H1 (cell line): ENCODE measurements around the gene PCTP. TPM values are rescaled to one million over a fixed set of nuclear protein-coding genes. Genes with fewer than 3 reads are reported as not detected.

Experiments used
- CTCF ChIA-PET: fragments of 300-600 bp; sonication (Branson Sonifier 250); formaldehyde crosslinking; loops from one replicate; lab custom pipeline; 2021; ENCODE audit not compliant: partially characterized antibody; lab: Charles Lee
- POLR2A ChIA-PET: fragments of 300-600 bp; sonication (Branson Sonifier 250); formaldehyde crosslinking; loops from one replicate; lab custom pipeline; 2021; ENCODE audit warnings: inconsistent platforms; ENCODE audit not compliant: partially characterized antibody; lab: Charles Lee
- DNase-seq, 2 experiments: peaks; one replicate each; pipeline versions ENCODE4 v3.0.0 to v3.0.0-alpha.2; 2010 to 2022; ENCODE audit warnings: low spot score in 2 of 2, low read depth in 1 of 2, mixed read lengths in 1 of 2
- FAIRE-seq: peaks from 2 replicates; lab custom pipeline; 2011; peaks lifted over from hg19 to GRCh38; lab: Jason Lieb, UNC
- H2AFZ ChIP-seq: 2 replicates; pipeline ENCODE4 v1.8.1; 2012; ENCODE audit warnings: low read length, inconsistent platforms
- H2AK5ac ChIP-seq: 2 replicates; pipeline ENCODE4 v1.6.1; 2013; ENCODE audit warnings: low read depth, low read length
- H2BK120ac ChIP-seq: replicated peaks from 2 replicates; pipeline ENCODE3; 2013; ENCODE audit warnings: low read depth, low read length, inconsistent platforms
- H2BK12ac ChIP-seq: 2 replicates; pipeline ENCODE4 v1.6.1; 2013; ENCODE audit warnings: low read depth, low read length
- H2BK15ac ChIP-seq: 2 replicates; pipeline ENCODE4 v1.6.1; 2013; ENCODE audit warnings: low read length
- H2BK20ac ChIP-seq: 2 replicates; pipeline ENCODE4 v1.6.1; 2013; ENCODE audit warnings: low read length
- H2BK5ac ChIP-seq: 2 replicates; pipeline ENCODE4 v1.6.1; 2013; ENCODE audit warnings: low read depth, low read length
- H3K14ac ChIP-seq: 2 replicates; pipeline ENCODE4 v1.6.1; 2013; ENCODE audit warnings: inconsistent platforms; ENCODE audit not compliant: insufficient read length
- H3K18ac ChIP-seq: 2 replicates; pipeline ENCODE4 v1.6.1; 2013; ENCODE audit warnings: low read length; ENCODE audit errors: extremely low read depth
- H3K23ac ChIP-seq: 2 replicates; pipeline ENCODE4 v1.6.1; 2013; ENCODE audit warnings: inconsistent platforms; ENCODE audit not compliant: insufficient read length
- H3K23me2 ChIP-seq: 2 replicates; pipeline ENCODE4 v1.6.1; 2013; ENCODE audit warnings: low read depth, low read length
- H3K27ac ChIP-seq: 2 replicates; pipeline ENCODE4 v1.6.1; 2011; ENCODE audit warnings: low read depth, low read length, inconsistent platforms
- H3K27me3 ChIP-seq, 4 experiments: replicated peaks in 1 of 4; 1 replicate in 1 of 4; 2 replicates in 3 of 4; pipeline versions ENCODE4 v1.6.1 to v1.8.1; 2011 to 2013; ENCODE audit warnings: low read length in 3 of 4, mild to moderate bottlenecking in 3 of 4, inconsistent platforms in 2 of 4, mixed read lengths in 2 of 4, moderate library complexity in 1 of 4; ENCODE audit not compliant: control insufficient read depth in 3 of 4, insufficient read depth in 3 of 4; ENCODE audit errors: extremely low read depth in 1 of 4
- H3K36me3 ChIP-seq, 4 experiments: 2 replicates each; pipeline versions ENCODE4 v1.6.1 to v1.8.1; 2011 to 2013; ENCODE audit warnings: mild to moderate bottlenecking in 4 of 4, low read length in 3 of 4, moderate library complexity in 2 of 4, control low read depth in 1 of 4, inconsistent platforms in 1 of 4; ENCODE audit not compliant: insufficient read depth in 4 of 4, control insufficient read depth in 2 of 4
- H3K4ac ChIP-seq: replicated peaks from 2 replicates; pipeline ENCODE3; 2013; ENCODE audit warnings: low read length, low read depth, mixed read lengths, inconsistent platforms; ENCODE audit not compliant: insufficient read length
- H3K4me1 ChIP-seq, 4 experiments: replicated peaks in 1 of 4; 1 replicate in 1 of 4; 2 replicates in 3 of 4; pipeline versions ENCODE4 v1.6.1 to v1.8.1; 2011 to 2013; ENCODE audit warnings: low read length in 3 of 4, inconsistent platforms in 2 of 4, mixed read lengths in 1 of 4; ENCODE audit not compliant: insufficient read depth in 4 of 4, control insufficient read depth in 3 of 4
- H3K4me2 ChIP-seq, 2 experiments: 2 replicates each; pipeline versions ENCODE4 v1.6.1 to v1.8.1; 2011 to 2013; ENCODE audit warnings: low read depth in 2 of 2, low read length in 2 of 2, control low read depth in 1 of 2, inconsistent platforms in 1 of 2, mild to moderate bottlenecking in 1 of 2; ENCODE audit not compliant: insufficient read depth in 1 of 2
- H3K4me3 ChIP-seq, 4 experiments: fragments of 200-600, 300-600 bp in 1 of 4; sonication (generic), shearing (Covaris generic), sonication (Bioruptor Twin) in 1 of 4; 2 replicates each; pipeline versions ENCODE4 v1.5.1 to v1.8.1; 2011 to 2016; ENCODE audit warnings: low read length in 4 of 4, low read depth in 3 of 4, control low read depth in 2 of 4, inconsistent platforms in 2 of 4, mild to moderate bottlenecking in 2 of 4, mixed read lengths in 1 of 4, moderate library complexity in 1 of 4; ENCODE audit not compliant: insufficient read depth in 2 of 4; ENCODE audit errors: extremely low read depth in 1 of 4
- H3K56ac ChIP-seq: replicated peaks from 2 replicates; pipeline ENCODE3; 2013; ENCODE audit warnings: low read depth, mild to moderate bottlenecking, mixed read lengths, low read length, inconsistent platforms; ENCODE audit not compliant: insufficient read length
- H3K79me1 ChIP-seq: 2 replicates; pipeline ENCODE4 v1.6.1; 2013; ENCODE audit warnings: low read depth, low read length, control low read depth
- H3K79me2 ChIP-seq, 2 experiments: 2 replicates each; pipeline versions ENCODE4 v1.6.1 to v1.8.1; 2012 to 2013; ENCODE audit warnings: low read length in 2 of 2, mild to moderate bottlenecking in 2 of 2, inconsistent platforms in 1 of 2; ENCODE audit not compliant: insufficient read depth in 2 of 2, control insufficient read depth in 1 of 2
- H3K9ac ChIP-seq, 4 experiments: replicated peaks in 1 of 4; 1 replicate in 1 of 4; 2 replicates in 3 of 4; pipeline versions ENCODE4 v1.6.1 to v1.8.1; 2011 to 2013; ENCODE audit warnings: low read depth in 3 of 4, low read length in 3 of 4, control low read depth in 2 of 4, mild to moderate bottlenecking in 2 of 4, moderate library complexity in 2 of 4, inconsistent platforms in 1 of 4; ENCODE audit errors: extremely low read depth in 1 of 4
- H3K9me3 ChIP-seq, 2 experiments: 2 replicates each; pipeline versions ENCODE4 v1.6.1 to v1.8.1; 2012 to 2013; ENCODE audit warnings: mild to moderate bottlenecking in 2 of 2, moderate library complexity in 2 of 2, control low read depth in 1 of 2, inconsistent platforms in 1 of 2, low read depth in 1 of 2, low read length in 1 of 2, mixed read lengths in 1 of 2; ENCODE audit not compliant: insufficient read depth in 2 of 2
- H4K20me1 ChIP-seq, 2 experiments: replicated peaks in 1 of 2; 2 replicates each; pipeline versions ENCODE3 to v1.8.1; 2011 to 2013; ENCODE audit warnings: inconsistent platforms in 2 of 2, low read length in 2 of 2, mild to moderate bottlenecking in 1 of 2; ENCODE audit not compliant: insufficient read depth in 2 of 2, control insufficient read depth in 1 of 2
- H4K5ac ChIP-seq: 2 replicates; pipeline ENCODE4 v1.6.1; 2013; ENCODE audit warnings: low read length, low read depth, mixed read lengths, inconsistent platforms; ENCODE audit not compliant: insufficient read length
- H4K8ac ChIP-seq: 2 replicates; pipeline ENCODE4 v1.8.0; 2013; ENCODE audit warnings: mild to moderate bottlenecking, moderate library complexity, low read length, inconsistent platforms; ENCODE audit not compliant: insufficient read depth; ENCODE audit errors: extremely low read depth
- H4K91ac ChIP-seq: replicated peaks from 2 replicates; pipeline ENCODE3; 2013; ENCODE audit warnings: low read length, mixed read lengths, inconsistent platforms; ENCODE audit not compliant: insufficient read length
- PHF8 ChIP-seq: fragments of 200-600 bp; sonication (generic); conservative IDR thresholded peaks from 2 replicates; pipeline ENCODE4 v1.7.1; 2012; ENCODE audit warnings: low read depth, mild to moderate bottlenecking, inconsistent platforms, low read length, moderate library complexity
- RBBP5 ChIP-seq: IDR thresholded peaks from 2 replicates; pipeline ENCODE4 v1.7.1; 2012; ENCODE audit warnings: low read depth, mild to moderate bottlenecking, inconsistent platforms, low read length, moderate library complexity, borderline replicate concordance
- RNF2 ChIP-seq: fragments of 200-900, 300-1000 bp; sonication (generic); IDR thresholded peaks from 2 replicates; pipeline ENCODE4 v1.7.1; 2016; ENCODE audit warnings: borderline replicate concordance, low read depth, mild to moderate bottlenecking, antibody characterized with exemption, low read length; ENCODE audit not compliant: poor library complexity, severe bottlenecking; ENCODE audit errors: missing control alignments
- SIX5 ChIP-seq: IDR thresholded peaks from 2 replicates; pipeline ENCODE4 v1.6.1; 2011; ENCODE audit warnings: mild to moderate bottlenecking, low read depth, low read length
- polyA plus RNA-seq, 7 experiments: library from polyadenylated mRNA; depleted of rRNA in 3 of 7; stranded (reverse) in 5 of 7; unstranded in 2 of 7; fragments of >200 nt in 5 of 7; fragments of 200-250 nt in 2 of 7; gene quantifications; 1 replicate in 5 of 7; 2 replicates in 1 of 7; 4 replicates in 1 of 7; pipeline versions ENCODE4 v1.2.1 to v1.2.3, GENCODE V29; 2011 to 2013; ENCODE audit warnings: missing spikeins in 2 of 7, mixed read lengths in 2 of 7
- total RNA-seq: library from RNA; stranded (reverse); fragmentation: NEBNext Ultra II Directional; extraction: Animal tissue kit (Norgen Biotek cat#: 25700); gene quantifications from 2 replicates; pipeline ENCODE4 v1.2.1, GENCODE V29; 2021

The PCTP gene
- total and polyA plus RNA-seq, 2 of the 8 experiments (the other 6 are each of a cell fraction or from before 2014, with no cell fraction given) = 14.1 to 14.6 TPM

DNA sequence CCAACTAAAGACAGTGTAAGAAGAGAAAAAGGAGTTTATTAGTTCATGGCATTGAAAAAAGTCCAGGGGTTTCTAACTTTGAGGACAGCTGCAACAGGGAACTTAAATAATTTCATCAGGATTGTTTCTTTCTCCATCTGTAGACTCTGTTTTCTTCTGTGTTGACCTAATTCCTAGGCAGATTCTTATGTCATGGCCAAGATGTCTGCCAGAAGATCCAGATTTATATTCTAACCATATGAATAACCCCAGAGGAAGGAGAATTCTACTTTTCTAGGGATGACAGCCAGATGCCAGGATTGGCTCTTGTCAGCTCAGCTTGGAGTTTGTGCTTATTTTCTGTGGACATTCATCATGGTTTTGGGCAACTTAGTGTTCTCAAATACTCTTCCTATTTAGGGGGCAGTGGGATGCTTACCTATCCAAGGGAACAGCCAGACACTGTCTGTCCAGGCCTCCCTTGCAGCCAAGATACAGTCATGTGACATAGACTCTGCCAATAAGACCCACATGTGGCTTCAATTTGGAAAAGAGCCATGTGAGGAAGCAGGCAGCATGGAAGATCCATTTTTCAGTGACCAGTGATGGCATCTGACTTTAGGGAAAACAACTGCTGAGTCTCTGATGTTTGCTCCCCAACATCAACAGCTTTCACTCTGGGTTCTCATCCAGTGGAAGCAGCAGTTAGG, 18.2 kb downstream of the PCTP start:
- no peak overlapping the region for H2BK20ac ChIP-seq
- ChIA-PET CTCF (interaction anchor here (0.6 to 9.2 kb wide), 21 partner anchors 10 to 574 kb away, joined by 3 to 169 read pairs (median 6); no protein-coding TSS in a partner anchor), POLR2A (no interaction called here)
- no peak for FAIRE-seq
- H2BK12ac ChIP-seq = no peak overlapping the region
- no peak overlapping the region for H3K14ac ChIP-seq
- H3K56ac ChIP-seq = no peak overlapping the region
- H3K23ac ChIP-seq = no peak overlapping the region
- H3K27ac ChIP-seq = no peak overlapping the region
- H3K4me2 ChIP-seq = no peak overlapping the region
- no peak overlapping the region for H3K4ac ChIP-seq
- DNase-seq = no peak
- H3K18ac ChIP-seq = no peak overlapping the region
- peaks cover 0 to 3% (median 0%) of the 10 kb centered on the region in 4 experiments; a peak in 2 of 8 replicates for H3K36me3 ChIP-seq
- no peaks in the 10 kb centered on the region for H4K20me1 ChIP-seq
- H2BK15ac ChIP-seq = no peak overlapping the region
- no peak overlapping the region for H3K9ac ChIP-seq
- no peaks in the 10 kb centered on the region for H3K4me1 ChIP-seq
- no peak overlapping the region for H2AFZ ChIP-seq
- no peak overlapping the region for H3K4me3 ChIP-seq
- H4K8ac ChIP-seq = no peak overlapping the region
- no peak overlapping the region for H4K5ac ChIP-seq
- H2AK5ac ChIP-seq = no peak overlapping the region
- H3K23me2 ChIP-seq = no peaks in the 10 kb centered on the region
- no peaks in the 10 kb centered on the region for H3K27me3 ChIP-seq
- no peaks in the 10 kb centered on the region for H3K79me2 ChIP-seq
- H2BK5ac ChIP-seq = no peak overlapping the region
- no peaks in the 10 kb centered on the region for H3K9me3 ChIP-seq
- TF ChIP-seq RBBP5 (no peak), PHF8 (no peak), RNF2 (no peak), SIX5 (no peak)
- no peaks in the 10 kb centered on the region for H3K79me1 ChIP-seq
- no peak overlapping the region for H2BK120ac ChIP-seq
- no peak overlapping the region for H4K91ac ChIP-seq
